ENCODE measurements around the gene ANGPTL4.
A peak's percentile ranks its signal among the peaks of the same experiment; 100 is the strongest.

Gene ANGPTL4

GRCh38 chr19:8413629-8413995 lies 49.7 kb downstream of the ANGPTL4 start:
- no peak for DNase-seq (ENCODE audit: low read depth)

DNA sequence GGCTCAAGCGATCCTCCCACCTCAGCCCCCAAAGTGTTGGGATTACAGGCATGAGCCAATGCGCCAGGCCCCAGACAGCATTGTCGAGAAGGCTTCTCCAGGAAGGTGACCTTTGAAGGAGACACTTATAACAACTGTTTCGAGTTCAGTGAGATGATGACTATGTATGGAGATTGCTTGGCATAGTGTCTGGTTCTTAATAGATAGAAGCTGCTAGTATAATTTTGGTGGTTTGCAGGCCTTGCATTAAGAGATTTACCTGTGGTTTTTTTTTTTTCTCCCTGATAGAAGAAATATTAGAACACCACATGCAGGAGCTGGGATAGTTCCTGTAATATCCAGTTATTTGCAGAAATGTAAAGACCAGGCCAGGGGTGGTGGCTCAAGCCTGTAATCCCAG lies 52.8 kb downstream of the ANGPTL4 start:
- DNase-seq (ENCODE audit: low read depth): no peak

DNA sequence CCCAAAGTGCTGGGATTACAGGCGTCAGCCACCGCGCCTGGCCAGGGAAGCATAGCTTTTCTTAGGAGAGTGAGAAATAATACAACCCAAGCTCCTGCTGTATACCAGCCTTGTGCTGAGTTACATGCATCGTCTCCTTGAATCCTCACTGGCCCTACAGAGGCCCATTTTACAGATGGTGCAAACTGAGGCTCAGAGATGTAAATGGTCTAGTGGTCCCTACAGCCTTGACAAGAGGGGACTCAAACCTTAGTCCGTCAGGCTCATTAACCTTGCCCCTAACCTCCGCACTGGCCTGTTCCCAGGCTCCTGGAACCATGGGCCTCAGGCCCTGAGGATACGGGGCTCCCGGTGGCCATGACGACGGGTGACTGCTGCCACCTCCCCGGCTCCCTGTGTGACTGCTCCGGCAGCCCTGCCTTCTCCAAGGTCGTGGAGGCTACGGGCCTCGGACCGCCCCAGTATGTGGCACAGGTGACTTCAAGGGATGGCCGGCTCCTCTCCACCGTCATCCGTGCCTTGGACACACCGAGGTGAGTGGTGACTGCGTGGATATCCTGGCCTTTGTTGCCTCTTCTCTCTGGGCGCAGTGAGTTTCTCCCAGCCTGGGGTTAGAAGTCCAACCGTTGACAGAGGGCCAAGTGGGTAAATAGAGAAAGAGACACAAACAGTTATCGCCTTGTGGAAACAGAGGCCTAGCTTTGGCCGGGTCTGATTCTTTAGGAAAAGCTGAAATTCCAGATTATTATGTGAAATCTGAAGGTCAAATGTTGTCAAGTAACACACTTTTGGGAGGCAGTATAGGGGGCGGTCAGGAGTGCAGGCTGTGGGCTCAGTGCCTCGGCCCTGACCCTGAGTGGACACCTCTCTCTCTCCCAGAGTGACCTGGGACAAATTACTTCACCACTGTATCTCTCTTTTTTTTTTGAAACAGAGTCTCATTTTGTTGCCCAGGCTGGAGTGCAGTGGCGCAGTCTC lies 57.8 kb downstream of the ANGPTL4 start:
- no peak for DNase-seq (ENCODE audit: low read depth)

- DNase-seq (ENCODE audit: low read depth): peak; percentile 98
Measured at GRCh38 chr19:8423817-8424223, 59.9 kb downstream of the ANGPTL4 start.

All from amniotic epithelial cell (primary cell).